ENCODE data around the gene AFG3L2. TPM values are rescaled to one million over a fixed set of nuclear protein-coding genes. Genes with fewer than 3 reads are reported as not detected.

The AFG3L2 gene
- total RNA-seq, 2 donors from 2014 or later: 60.1 to 91.9 TPM

DNA sequence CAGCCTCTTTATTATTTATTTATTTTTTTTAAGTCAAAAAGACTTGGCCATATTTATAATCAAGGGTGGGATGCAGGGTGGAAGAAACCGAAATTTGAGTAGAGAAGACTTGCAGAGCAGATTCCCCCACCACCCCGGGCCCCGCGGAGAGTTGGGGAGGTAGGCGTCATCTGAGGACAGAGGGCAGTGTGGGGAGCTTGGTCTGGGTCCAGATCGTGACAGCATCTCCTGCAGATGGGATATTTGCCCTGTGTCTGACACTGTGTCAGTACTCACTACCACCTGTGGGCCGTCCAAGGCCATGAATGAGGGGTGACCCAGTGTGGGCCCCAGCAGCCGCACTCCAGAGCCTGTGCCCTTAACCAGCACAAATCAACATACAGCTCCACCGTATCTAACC lies 20.2 kb upstream of the AFG3L2 start:
- TF ChIP-seq CTCF (IDR thresholded peaks at IDR 0.05): no peak
- no peak overlapping the region for H3K4me3 ChIP-seq
- no peaks in the 10 kb centered on the region for H3K27me3 ChIP-seq
- H3K36me3 ChIP-seq: no peaks in the 10 kb centered on the region
- DNase-seq (ENCODE audit: low spot score): no peak
- H3K4me1 ChIP-seq: no peaks in the 10 kb centered on the region
- no peaks in the 10 kb centered on the region for H3K9me3 ChIP-seq
- H3K27ac ChIP-seq: no peak overlapping the region

DNA sequence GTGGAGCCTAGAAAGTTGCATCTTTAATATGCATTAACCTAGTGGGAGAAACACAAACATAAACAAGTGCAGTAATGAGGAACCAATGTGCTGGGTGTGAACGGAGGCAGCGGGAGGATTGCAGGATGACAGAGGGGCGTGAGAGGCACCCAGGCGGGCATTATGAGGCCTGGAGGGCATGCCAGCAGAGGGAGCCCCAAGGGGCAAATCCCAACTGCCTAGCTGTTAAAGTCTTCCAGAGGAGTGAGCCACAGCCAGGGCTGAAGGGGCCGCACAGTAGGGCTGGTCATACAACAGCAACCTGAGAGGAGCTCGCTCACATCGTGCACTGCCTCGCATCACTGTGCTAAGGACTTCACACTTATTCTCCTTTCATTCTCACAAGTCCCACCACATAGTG lies 17.4 kb upstream of the AFG3L2 start:
- DNase-seq (ENCODE audit: low spot score): no peak
- peak in 1 of 2 donors; percentile 43 for TF ChIP-seq CTCF (IDR thresholded peaks at IDR 0.05)
- H3K27me3 ChIP-seq: no peaks in the 10 kb centered on the region
- no peak overlapping the region for H3K27ac ChIP-seq
- no peak overlapping the region for H3K4me3 ChIP-seq
- no peaks in the 10 kb centered on the region for H3K4me1 ChIP-seq
- no peaks in the 10 kb centered on the region for H3K9me3 ChIP-seq
- no peaks in the 10 kb centered on the region for H3K36me3 ChIP-seq

GRCh38 chr18:12393998-12394397 lies 17.0 kb upstream of the AFG3L2 start:
- Histone ChIP-seq H3K4me1 (no peaks in the 10 kb centered on the region), H3K27me3 (no peaks in the 10 kb centered on the region), H3K36me3 (no peaks in the 10 kb centered on the region), H3K4me3 (no peak overlapping the region), H3K27ac (no peak overlapping the region), H3K9me3 (no peaks in the 10 kb centered on the region)
- no peak for DNase-seq (ENCODE audit: low spot score)
- TF ChIP-seq CTCF (IDR thresholded peaks at IDR 0.05): no peak

- H3K4me1 ChIP-seq: no peaks in the 10 kb centered on the region
- no peak for DNase-seq (ENCODE audit: low spot score)
These were observed 16.5 kb upstream of the AFG3L2 start for GRCh38 chr18:12393510-12393909.

GRCh38 chr18:12391487-12392165 lies 14.6 kb upstream of the AFG3L2 start:
- H3K27ac ChIP-seq: no peak overlapping the region
- TF ChIP-seq CTCF (IDR thresholded peaks at IDR 0.05): peak; percentile 80 to 93
- no peak for DNase-seq (ENCODE audit: low spot score)
- no peaks in the 10 kb centered on the region for H3K36me3 ChIP-seq
- no peaks in the 10 kb centered on the region for H3K4me1 ChIP-seq
- H3K9me3 ChIP-seq: no peaks in the 10 kb centered on the region
- H3K27me3 ChIP-seq: no peaks in the 10 kb centered on the region
- H3K4me3 ChIP-seq: no peak overlapping the region

More at GRCh38 chr18:12393510-12393909, 16.5 kb upstream of the AFG3L2 start:
- H3K9me3 ChIP-seq: no peaks in the 10 kb centered on the region
- H3K4me3 ChIP-seq: no peak overlapping the region
- no peak for TF ChIP-seq CTCF (IDR thresholded peaks at IDR 0.05)
- no peak overlapping the region for H3K27ac ChIP-seq
- no peaks in the 10 kb centered on the region for H3K27me3 ChIP-seq
- no peaks in the 10 kb centered on the region for H3K36me3 ChIP-seq

- no peaks in the 10 kb centered on the region for H3K36me3 ChIP-seq
- H3K27me3 ChIP-seq: no peaks in the 10 kb centered on the region
- H3K27ac ChIP-seq: no peak overlapping the region
- no peaks in the 10 kb centered on the region for H3K4me1 ChIP-seq
- no peak for TF ChIP-seq CTCF (IDR thresholded peaks at IDR 0.05)
- DNase-seq (ENCODE audit: low spot score): no peak
- no peaks in the 10 kb centered on the region for H3K9me3 ChIP-seq
- no peak overlapping the region for H3K4me3 ChIP-seq
These were observed 11.4 kb upstream of the AFG3L2 start for GRCh38 chr18:12388442-12388841.

Data from right atrium auricular region (tissue), 2 donors.